Bladder microvascular endothelial cell (primary cell): ENCODE data around the gene GDPD4. TPM values are rescaled to one million over a fixed set of nuclear protein-coding genes. Genes with fewer than 3 reads are reported as not detected.

Source experiments
- total RNA-seq: library from RNA; depleted of rRNA; stranded (reverse); fragments of >200 nt; gene quantifications from 2 replicates; pipeline ENCODE4 v1.2.3, GENCODE V29; 2014

GDPD4 gene, protein sequence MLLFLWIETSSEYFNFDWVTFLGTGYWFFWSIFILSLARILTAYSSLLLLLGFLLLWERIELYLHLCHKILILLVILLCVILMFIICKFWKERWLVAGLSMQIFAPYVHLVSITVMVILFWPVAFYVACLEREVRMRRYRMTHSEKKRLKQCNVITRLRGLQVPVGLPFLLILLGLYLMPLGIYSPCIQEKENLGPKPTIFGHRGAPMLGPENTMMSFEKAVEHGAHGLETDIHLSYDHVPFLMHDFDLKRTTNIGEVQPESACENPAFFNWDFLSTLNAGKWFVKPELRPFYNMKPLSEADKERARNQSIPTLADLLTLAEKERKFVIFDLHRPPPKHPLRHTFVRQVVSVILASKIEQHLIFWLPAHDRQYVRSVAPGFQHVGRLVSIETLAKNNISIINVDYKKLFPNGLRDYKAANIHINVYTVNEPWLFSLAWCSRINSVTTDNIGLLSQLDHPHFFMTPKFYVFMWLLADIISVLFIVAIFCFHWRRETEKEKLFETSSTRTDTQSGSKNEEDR
- not detected in 2 replicates for total RNA-seq

DNA sequence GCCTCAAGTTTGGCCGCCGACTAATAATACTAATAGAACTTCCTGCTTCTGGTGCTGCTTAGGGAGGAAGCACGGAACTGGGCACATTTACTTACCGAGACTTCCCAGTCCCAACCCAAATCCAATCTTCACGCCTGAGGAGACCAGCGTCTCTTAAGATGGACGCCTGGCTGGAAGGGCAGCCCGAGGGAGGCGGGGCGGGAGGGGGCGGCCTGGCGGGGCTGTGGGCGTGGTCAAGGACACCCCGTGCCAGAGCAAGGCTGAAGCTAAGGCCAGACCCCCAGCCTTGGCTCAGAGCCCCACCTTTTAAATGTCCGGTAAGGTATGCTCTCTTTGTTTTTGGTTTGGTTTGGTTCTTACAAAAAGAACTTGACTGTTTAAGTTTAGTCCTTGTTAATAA, at the start of gene GDPD4:
TSS of gene GDPD4 (minus strand) at position 177 of the 400 bp plus-strand sequence. CDS start 16,549 bp downstream, outside the sequence.

Other genes starting within 250 kb of the GDPD4 start
- gene CAPN5, start 234.7 kb downstream of the GDPD4 start, total RNA-seq: 1.5 and 6.4 TPM in 2 replicates
- 0.25 and 0.49 TPM in 2 replicates for gene OMP, start 198.8 kb downstream of the GDPD4 start, total RNA-seq
- gene MYO7A, start 173.4 kb downstream of the GDPD4 start, total RNA-seq: 1.9 and 3.7 TPM in 2 replicates
- gene PAK1, start 172.4 kb upstream of the GDPD4 start, total RNA-seq: 0.49 and 0.57 TPM in 2 replicates